M059J (cell line): ENCODE results near the gene NTPCR. TPM values are rescaled to one million over a fixed set of nuclear protein-coding genes. Genes with fewer than 3 reads are reported as not detected.
"Not testable (repeated sequence)": the region's sequence is repeated elsewhere in the genome, so short reads cannot be mapped to it uniquely, and the experiment has no call there.

ENCODE experiments used
- DNase-seq: peaks from one replicate; pipeline ENCODE4 v3.0.0-alpha.2; 2012; ENCODE audit warnings: low read depth
- total RNA-seq: library from RNA; depleted of rRNA; stranded (reverse); fragments of >200 nt; shearing (Covaris generic); gene quantifications from 2 replicates; pipeline ENCODE4 v1.2.3, GENCODE V29; 2014

The NTPCR gene
- total RNA-seq, 1 experiment from 2014 or later, result 92.3 TPM

GRCh38 chr1:232927166-232927565, 23.2 kb upstream of the NTPCR start:
- DNase-seq, result not testable (repeated sequence)

DNA sequence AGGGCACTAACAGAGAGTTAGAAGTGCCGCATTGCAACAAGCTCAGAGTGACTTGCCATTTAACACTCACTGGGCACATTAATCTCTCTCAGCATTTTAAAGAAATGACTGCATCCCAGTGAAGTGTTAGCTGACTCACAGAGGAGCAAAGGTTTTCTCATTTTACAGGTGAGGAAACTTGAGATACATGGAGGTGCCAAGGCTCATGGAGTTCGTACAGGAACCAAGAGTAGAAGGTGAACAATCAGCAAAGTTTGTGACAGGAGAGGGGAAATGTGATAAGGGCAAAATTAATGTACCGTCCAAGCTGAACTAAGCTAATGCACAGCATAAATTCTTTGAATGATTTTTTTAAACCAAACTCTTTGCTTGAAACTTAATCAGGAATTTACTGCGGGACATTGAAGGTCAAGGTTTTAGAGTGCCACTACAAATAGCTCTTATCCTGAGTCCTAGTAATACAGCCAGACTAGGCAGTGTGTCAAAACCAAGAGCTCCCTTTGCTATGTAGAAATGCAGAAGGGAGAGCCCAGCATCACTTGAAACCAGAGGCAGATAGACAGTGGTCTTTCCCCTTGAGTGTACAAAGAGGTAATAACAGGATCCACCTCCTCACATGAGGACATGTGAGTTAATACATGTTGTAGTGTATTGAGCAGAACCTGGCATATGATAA, 22.4 kb upstream of the NTPCR start:
- no peak for DNase-seq

GRCh38 chr1:232932486-232933425, 17.7 kb upstream of the NTPCR start:
- DNase-seq, result no peak

DNA sequence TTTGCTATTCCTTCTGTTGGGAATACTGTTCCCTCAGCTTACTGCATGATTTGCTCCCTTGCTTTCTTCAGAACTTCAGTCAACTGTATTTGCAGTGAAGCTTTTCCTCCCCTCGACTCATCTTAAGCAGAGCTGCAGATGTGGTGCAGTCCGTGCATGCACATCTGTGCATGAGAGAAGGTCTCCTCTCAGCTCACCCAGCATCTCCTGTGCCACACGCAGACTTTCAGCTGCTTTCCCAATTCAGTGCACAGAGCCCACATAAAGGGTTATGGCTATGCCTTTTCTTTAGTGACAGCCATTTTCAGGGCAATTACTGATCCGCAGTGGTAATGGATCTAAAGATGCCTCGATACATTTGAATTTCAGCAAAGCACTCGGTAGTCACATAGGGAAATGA, 13.5 kb upstream of the NTPCR start:
- DNase-seq, result no peak

- no peak for DNase-seq
These were observed 12.6 kb upstream of the NTPCR start for GRCh38 chr1:232937741-232938375.

DNA sequence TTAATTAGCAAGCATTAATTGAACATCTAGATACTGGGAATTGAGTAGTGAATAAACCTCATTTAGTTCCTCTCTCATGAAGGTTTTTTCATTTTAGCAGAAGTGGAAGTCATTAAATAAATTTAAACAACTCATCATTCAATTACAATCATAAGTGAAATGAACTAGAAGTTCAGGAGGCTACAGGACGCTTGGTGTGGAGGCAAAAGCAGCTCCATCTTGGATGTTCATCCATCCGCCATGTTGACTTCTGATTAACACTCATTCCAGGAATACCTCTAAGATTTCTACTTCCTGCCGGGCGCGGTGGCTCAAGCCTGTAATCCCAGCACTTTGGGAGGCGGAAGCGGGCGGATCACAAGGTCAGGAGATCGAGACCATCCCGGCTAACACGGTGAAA, 11.5 kb upstream of the NTPCR start:
- DNase-seq, result no peak

DNA sequence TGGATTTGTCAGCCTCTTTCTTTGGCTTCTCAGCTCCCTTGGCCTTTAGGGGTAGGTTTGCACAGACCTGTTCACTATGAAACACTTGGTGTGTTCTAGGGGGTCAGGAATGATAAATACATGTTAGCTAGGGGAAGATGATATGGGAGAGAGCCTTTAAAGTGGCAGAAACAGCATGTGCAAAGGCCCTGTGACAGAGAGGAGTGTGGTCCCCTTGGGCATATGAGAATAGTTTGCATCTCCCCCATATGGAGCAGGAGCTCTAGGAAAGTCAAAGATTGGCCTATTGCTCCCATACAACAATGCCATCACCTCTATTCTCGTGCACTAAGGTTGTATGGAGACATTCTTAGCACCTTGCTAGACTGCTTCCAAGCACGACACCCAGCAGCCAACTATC, 10.7 kb upstream of the NTPCR start:
- no peak for DNase-seq

DNA sequence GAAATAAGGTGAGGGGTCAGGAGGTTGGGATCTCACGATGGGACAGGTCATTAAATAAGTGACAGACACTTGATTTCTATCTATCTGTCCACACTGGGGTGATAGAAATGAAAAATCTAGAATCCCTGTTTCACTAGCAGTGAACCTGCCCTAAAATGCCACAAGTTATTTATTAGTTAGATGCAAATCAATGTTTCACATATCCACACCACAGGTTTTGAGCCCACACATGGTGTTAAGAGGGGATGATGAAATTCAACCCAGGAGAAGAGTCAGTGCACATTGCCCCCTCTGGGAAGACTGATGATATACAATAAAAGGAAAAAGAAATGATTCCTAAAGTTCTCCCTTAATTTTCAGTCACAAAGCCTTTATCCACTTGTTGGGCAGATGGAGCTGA, 10.1 kb upstream of the NTPCR start:
- no peak for DNase-seq

- DNase-seq, result no peak
These were observed 7.8 kb upstream of the NTPCR start for GRCh38 chr1:232942413-232943294.

- DNase-seq, result no peak
These were observed 6.6 kb upstream of the NTPCR start for GRCh38 chr1:232943679-232944252.

GRCh38 chr1:232944347-232944746, 6.1 kb upstream of the NTPCR start:
- no peak for DNase-seq

GRCh38 chr1:232949636-232950196, 695 bp upstream of the NTPCR start:
- DNase-seq, result no peak

DNA sequence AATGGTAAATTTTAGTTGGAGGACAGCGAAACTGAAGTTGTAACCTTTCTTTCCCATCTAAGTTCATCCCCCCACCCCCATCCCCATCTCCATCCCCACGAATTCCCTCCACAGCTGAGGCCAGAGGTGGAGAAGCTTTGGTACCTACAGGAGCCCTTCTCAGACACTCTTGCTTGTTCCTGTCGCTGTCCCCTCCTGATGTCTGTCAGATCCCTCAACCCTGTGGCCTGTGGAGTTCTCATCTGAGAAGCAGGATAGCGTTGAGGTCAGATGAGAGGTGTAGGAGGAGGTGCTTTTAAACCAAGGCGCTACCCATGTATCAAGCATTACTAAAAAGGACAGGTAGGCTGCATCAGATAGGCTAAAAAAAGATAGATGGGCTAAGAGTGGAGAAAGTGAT, 769 bp downstream of the NTPCR start:
- DNase-seq, result peak; percentile 66

GRCh38 chr1:232951605-232952004, 1.2 kb downstream of the NTPCR start:
- no peak for DNase-seq

DNA sequence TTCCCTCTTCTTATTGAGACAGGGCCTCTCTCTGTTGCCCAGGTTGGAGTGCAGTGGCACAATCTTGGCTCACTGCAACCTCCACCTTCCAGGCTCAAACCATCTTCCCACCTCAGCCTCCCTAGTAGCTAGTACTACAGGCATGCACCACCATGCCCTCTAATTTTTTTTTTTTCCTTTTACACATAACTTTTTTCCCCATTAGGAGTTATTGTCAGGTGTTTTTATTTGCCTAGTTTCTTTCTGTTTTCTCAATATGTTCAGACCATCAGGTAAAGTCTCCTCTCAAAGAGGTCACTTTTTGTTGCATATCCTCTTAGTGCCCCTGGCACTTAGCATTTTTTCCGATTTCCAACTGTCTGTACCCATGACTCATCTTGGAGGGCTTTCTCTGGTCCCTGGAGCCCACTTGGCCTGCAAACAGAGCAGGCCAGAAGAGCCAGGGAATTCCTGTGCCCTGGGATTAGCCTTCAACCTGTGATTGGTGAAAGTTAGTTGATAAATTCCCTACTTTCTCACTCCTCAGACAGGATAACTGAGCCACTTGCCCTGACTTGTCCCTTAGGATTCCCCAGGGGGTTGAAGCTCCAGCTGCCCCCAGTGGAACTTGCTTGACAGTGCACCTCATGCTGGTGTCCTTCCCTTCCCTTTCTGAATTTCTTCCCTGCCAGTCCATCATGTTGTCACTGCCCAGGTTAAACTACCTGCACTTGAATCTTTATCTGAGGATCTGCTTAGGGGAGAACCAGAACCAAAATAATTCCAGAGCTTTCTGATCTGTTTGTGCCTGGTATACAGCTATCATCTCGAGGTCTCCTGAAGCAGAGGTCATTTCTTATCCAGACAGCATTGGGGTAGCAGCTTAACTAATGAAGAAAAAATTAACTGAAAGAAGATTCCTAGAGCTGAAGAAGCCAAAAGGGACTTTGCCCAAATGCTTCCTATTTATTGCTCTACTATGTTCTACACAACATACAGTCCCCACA, 2.4 kb downstream of the NTPCR start:
- DNase-seq, result peak; percentile 74

GRCh38 chr1:232954594-232955365, 4.4 kb downstream of the NTPCR start:
- peak; percentile 68 for DNase-seq

DNA sequence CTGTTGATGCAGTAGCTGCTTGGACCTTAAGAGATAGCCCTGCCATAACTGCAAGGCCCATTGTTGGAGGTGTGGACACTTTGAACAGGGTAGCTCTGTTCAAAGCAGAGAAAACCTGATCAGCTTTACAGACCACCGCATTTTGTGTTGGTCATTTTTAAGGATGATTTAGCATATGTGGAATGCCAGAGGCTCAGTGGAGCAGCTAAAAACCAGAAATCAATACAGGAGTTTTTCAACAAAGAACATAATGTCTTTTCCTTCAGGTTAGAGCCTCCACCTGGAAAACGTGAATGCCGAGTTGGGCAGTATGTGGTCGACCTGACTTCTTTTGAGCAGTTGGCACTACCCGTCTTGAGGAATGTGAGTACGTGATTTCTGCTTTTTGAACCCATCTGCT, 5.7 kb downstream of the NTPCR start:
- no peak for DNase-seq

GRCh38 chr1:232958067-232958466, 7.7 kb downstream of the NTPCR start:
- DNase-seq, result no peak
